Gastrocnemius medialis (tissue), 4 donors: ENCODE measurements around the gene PYGB. TPM values are rescaled to one million over a fixed set of nuclear protein-coding genes. Genes with fewer than 3 reads are reported as not detected.

Source experiments
- ATAC-seq, 2 donors: fragments of 150-250 bp; one replicate each; pipeline ENCODE4 v1.9.1; 2016
- DNase-seq, 2 donors: peaks; one replicate each; pipeline ENCODE4 v3.0.0-alpha.2; 2019
- H3K27ac ChIP-seq, 4 donors: fragments of 200-600 bp; sonication (generic); 1 replicate in 1 of 4; 2 replicates in 3 of 4; pipeline ENCODE4 v1.5.1; 2016 to 2018; ENCODE audit warnings: mild to moderate bottlenecking in 2 of 4, moderate library complexity in 1 of 4
- H3K27me3 ChIP-seq, 3 donors: fragments of 200-600 bp; sonication (generic) in 2 of 3; 1 replicate in 1 of 3; 2 replicates in 2 of 3; pipeline versions ENCODE4 v1.5.1 to v1.6.0; 2016 to 2019; ENCODE audit warnings: mild to moderate bottlenecking in 1 of 3, moderate library complexity in 1 of 3
- H3K36me3 ChIP-seq, 2 donors: fragments of 200-600 bp; sonication (generic) in 1 of 2; one replicate each; pipeline ENCODE4 v1.5.1; 2017 to 2018
- H3K4me1 ChIP-seq, 2 donors: fragments of 200-600 bp; sonication (generic) in 1 of 2; one replicate each; pipeline ENCODE4 v1.5.1; 2016 to 2017; ENCODE audit warnings: mild to moderate bottlenecking in 2 of 2
- H3K4me3 ChIP-seq, 4 donors: fragments of 200-600 bp; sonication (generic) in 3 of 4; 1 replicate in 1 of 4; 2 replicates in 3 of 4; pipeline ENCODE4 v1.5.1; 2016 to 2019; ENCODE audit warnings: mild to moderate bottlenecking in 2 of 4
- H3K9me3 ChIP-seq, 3 donors: fragments of 200-600 bp; sonication (generic) in 2 of 3; 1 replicate in 1 of 3; 2 replicates in 2 of 3; pipeline ENCODE4 v1.5.1; 2016 to 2019
- POLR2A ChIP-seq, 2 donors: fragments of 450-650 bp; IDR thresholded peaks; one replicate each; pipeline ENCODE4 v1.6.1; 2017; ENCODE audit warnings: antibody characterized with exemption in 2 of 2, mild to moderate bottlenecking in 2 of 2, moderate library complexity in 2 of 2
- in situ Hi-C, 4 donors: fragments of 200-750 bp; cut with MboI; loops; one replicate each; pipeline versions ENCODE4 v1.15.0 to v1.8.0; 2017; ENCODE audit warnings: low sequenced_read_pairs in 4 of 4
- intact Hi-C: fragments of 100-400 bp; cut with DNase I; formaldehyde crosslinking; loops from one replicate; pipeline ENCODE4 v1.15.1; 2023; ENCODE audit warnings: low total_unique reads
- total RNA-seq, 4 donors: library from RNA; depleted of rRNA; stranded (reverse); fragments of >200 nt; gene quantifications; one replicate each; pipeline versions ENCODE4 v1.1.0 to v1.2.3, GENCODE V29; 2016
- TF ChIP-seq, protein P1 (sequence below), 5 experiments: fragments of 450-650 bp in 3 of 5; fragments of 200-600 bp in 2 of 5; sonication (generic) in 2 of 5; IDR thresholded peaks in 4 of 5; conservative IDR thresholded peaks in 1 of 5; 1 replicate in 4 of 5; 2 replicates in 1 of 5; pipeline ENCODE4 v1.5.1; 2016 to 2019; ENCODE audit warnings: antibody characterized with exemption in 5 of 5, mild to moderate bottlenecking in 3 of 5, moderate library complexity in 3 of 5

The PYGB gene
- total RNA-seq, 4 donors from 2014 or later = 13.6 to 50.7 (median 27.0) TPM

DNA sequence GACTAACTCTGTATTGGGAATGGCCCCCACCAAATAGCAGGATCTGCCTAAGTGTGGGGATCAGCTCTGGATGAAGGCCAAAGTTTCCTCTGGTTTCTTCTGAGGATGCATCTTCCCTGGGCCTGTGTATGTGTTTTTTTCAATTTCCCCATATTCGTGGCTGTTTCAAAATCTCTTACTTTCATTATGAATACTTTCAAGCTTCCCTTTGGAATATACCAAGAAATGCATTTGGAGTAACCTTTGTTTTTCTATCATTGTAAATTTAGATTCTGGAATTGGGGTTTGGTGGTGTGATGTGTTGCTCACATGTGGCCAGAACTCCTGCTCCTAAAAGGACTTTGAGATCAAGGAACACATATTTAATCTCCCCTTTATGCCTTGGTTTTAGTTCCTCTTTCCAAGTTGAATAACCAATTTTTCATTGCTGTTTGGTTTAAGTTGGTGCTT lies 44.0 kb upstream of the PYGB start:
- Histone ChIP-seq H3K27me3 (no peaks in the 10 kb centered on the region), H3K36me3 (no peaks in the 10 kb centered on the region), H3K4me1 (peaks cover 0 to 8% of the 10 kb centered on the region in 2 donors), H3K4me3 (no peak overlapping the region), H3K27ac (no peak overlapping the region), H3K9me3 (no peaks in the 10 kb centered on the region)
- in situ Hi-C loops (loop anchor here in 1 of 4 donors (25.0 kb wide), 1 partner anchor 217 kb away; the partner anchor contains the start of gene APMAP), intact Hi-C loops (no loop called here)
- ATAC-seq (no peak), DNase-seq (no peak)
- TF ChIP-seq POLR2A (IDR thresholded peaks at IDR 0.05) = no peak
- TF ChIP-seq, protein P1, sequence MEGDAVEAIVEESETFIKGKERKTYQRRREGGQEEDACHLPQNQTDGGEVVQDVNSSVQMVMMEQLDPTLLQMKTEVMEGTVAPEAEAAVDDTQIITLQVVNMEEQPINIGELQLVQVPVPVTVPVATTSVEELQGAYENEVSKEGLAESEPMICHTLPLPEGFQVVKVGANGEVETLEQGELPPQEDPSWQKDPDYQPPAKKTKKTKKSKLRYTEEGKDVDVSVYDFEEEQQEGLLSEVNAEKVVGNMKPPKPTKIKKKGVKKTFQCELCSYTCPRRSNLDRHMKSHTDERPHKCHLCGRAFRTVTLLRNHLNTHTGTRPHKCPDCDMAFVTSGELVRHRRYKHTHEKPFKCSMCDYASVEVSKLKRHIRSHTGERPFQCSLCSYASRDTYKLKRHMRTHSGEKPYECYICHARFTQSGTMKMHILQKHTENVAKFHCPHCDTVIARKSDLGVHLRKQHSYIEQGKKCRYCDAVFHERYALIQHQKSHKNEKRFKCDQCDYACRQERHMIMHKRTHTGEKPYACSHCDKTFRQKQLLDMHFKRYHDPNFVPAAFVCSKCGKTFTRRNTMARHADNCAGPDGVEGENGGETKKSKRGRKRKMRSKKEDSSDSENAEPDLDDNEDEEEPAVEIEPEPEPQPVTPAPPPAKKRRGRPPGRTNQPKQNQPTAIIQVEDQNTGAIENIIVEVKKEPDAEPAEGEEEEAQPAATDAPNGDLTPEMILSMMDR (IDR thresholded peaks at IDR 0.05 in 4 of 5, conservative IDR thresholded peaks at IDR 0.05 in 1 of 5) = no peak

DNA sequence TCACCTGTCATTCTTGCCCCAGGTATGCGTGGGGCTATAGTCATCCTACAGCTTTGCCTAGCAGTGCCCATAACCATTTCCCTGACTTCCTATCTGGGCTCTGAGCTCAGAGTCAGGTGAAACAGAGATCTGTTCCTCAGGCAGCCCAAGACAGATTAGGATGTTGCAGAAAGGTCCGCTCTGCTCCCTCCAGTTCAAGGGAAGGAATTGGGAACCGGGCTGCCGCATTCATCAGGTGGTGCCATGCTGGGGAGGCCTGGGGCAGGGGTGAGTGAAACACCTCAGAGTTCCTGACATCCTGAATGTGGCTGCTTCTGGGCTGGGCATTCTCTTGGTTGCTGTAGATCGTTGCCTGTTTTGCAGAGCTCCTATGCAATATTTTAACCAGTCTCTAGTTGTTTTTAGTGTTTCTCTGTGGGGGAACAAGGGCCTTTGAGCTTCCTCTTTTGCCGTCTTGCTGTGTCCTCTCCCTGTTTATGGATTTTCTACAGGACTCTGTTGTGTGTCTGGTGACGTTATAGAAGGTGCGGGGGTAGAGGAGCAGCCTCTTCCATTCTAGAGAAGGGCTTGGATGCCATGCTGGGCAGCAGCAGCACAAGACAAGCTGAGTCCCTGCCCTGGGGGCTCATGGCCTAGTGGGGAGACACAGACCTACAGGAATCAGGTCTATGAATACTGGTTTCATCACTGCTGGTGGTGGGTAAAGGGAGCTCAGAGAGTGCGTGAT lies 43.2 kb upstream of the PYGB start:
- DNase-seq = no peak
- Histone ChIP-seq H3K27me3 (no peaks in the 10 kb centered on the region), H3K27ac (no peak overlapping the region), H3K4me1 (peaks cover 0 to 5% of the 10 kb centered on the region in 2 donors), H3K9me3 (no peaks in the 10 kb centered on the region), H3K36me3 (no peaks in the 10 kb centered on the region), H3K4me3 (no peak overlapping the region)
- intact Hi-C loops = no loop called here
- ATAC-seq = no peak
- TF ChIP-seq, protein P1 (IDR thresholded peaks at IDR 0.05 in 4 of 5, conservative IDR thresholded peaks at IDR 0.05 in 1 of 5) = no peak
- no peak for TF ChIP-seq POLR2A (IDR thresholded peaks at IDR 0.05)
- in situ Hi-C loops = loop anchor here in 1 of 4 donors (25.0 kb wide), 1 partner anchor 217 kb away; the partner anchor contains the start of gene APMAP

- H3K36me3 ChIP-seq = no peaks in the 10 kb centered on the region
- TF ChIP-seq, protein P1 (IDR thresholded peaks at IDR 0.05 in 4 of 5, conservative IDR thresholded peaks at IDR 0.05 in 1 of 5) = no peak
- TF ChIP-seq POLR2A (IDR thresholded peaks at IDR 0.05) = no peak
- in situ Hi-C loops (loop anchor here in 1 of 4 donors (25.0 kb wide), 1 partner anchor 218 kb away; the partner anchor contains the start of gene APMAP), intact Hi-C loops (no loop called here)
- H3K9me3 ChIP-seq = no peaks in the 10 kb centered on the region
- no peaks in the 10 kb centered on the region for H3K27me3 ChIP-seq
- H3K4me3 ChIP-seq = no peak overlapping the region
- ATAC-seq = no peak
- no peak for DNase-seq
- no peak overlapping the region for H3K27ac ChIP-seq
- peaks cover 0 to 5% of the 10 kb centered on the region in 2 donors for H3K4me1 ChIP-seq
These were observed 42.4 kb upstream of the PYGB start for GRCh38 chr20:25205277-25206062.

GRCh38 chr20:25206063-25206403 lies 41.9 kb upstream of the PYGB start:
- no peak overlapping the region for H3K4me3 ChIP-seq
- TF ChIP-seq, protein P1 (IDR thresholded peaks at IDR 0.05 in 4 of 5, conservative IDR thresholded peaks at IDR 0.05 in 1 of 5) = no peak
- no peak for TF ChIP-seq POLR2A (IDR thresholded peaks at IDR 0.05)
- in situ Hi-C loops = loop anchor here in 1 of 4 donors (25.0 kb wide), 1 partner anchor 219 kb away; the partner anchor contains the start of gene APMAP
- H3K27me3 ChIP-seq = no peaks in the 10 kb centered on the region
- intact Hi-C loops = no loop called here
- ATAC-seq = no peak
- H3K36me3 ChIP-seq = peaks cover 0 to 4% of the 10 kb centered on the region in 2 donors
- peaks cover 0 to 5% of the 10 kb centered on the region in 2 donors for H3K4me1 ChIP-seq
- DNase-seq = no peak
- H3K9me3 ChIP-seq = no peaks in the 10 kb centered on the region
- H3K27ac ChIP-seq = no peak overlapping the region
